HT-29 (cell line): Measurements from ENCODE around the gene H2AZ2. TPM values are rescaled to one million over a fixed set of nuclear protein-coding genes. Genes with fewer than 3 reads are reported as not detected.
"Not testable (repeated sequence)": the region's sequence is repeated elsewhere in the genome, so short reads cannot be mapped to it uniquely, and the experiment has no call there.

Experiments used
- DNase-seq: peaks from one replicate; pipeline ENCODE4 v3.0.0-alpha.2; 2015; ENCODE audit warnings: low spot score
- total RNA-seq: library from RNA; depleted of rRNA; stranded (reverse); fragments of >200 nt; shearing (Covaris generic); gene quantifications from 2 replicates; pipeline ENCODE4 v1.2.3, GENCODE V29; 2014

The H2AZ2 gene
- total RNA-seq, 1 experiment from 2014 or later: 503 TPM

DNA sequence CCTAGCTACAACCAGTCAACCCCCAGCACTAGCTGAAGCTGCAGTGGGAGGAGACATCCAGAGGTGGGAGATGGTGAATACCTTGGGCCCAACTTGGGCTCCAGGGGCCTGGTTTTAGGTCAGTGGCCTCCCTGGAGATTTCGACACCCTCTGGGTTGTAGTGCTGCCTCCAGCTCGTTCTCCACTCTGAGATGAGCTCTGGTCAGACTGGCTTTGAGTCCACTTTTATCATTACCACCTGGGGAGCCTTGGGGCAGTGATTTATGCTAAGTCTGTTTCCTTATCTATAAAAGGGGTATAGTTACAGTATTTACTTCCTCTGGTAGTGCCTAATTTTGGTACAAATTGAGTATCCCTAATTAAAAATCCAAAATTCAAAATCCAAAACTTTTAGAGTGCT lies 28.6 kb downstream of the H2AZ2 start:
- no peak for DNase-seq

GRCh38 chr7:44814919-44815318 lies 33.0 kb downstream of the H2AZ2 start:
- DNase-seq: no peak

DNA sequence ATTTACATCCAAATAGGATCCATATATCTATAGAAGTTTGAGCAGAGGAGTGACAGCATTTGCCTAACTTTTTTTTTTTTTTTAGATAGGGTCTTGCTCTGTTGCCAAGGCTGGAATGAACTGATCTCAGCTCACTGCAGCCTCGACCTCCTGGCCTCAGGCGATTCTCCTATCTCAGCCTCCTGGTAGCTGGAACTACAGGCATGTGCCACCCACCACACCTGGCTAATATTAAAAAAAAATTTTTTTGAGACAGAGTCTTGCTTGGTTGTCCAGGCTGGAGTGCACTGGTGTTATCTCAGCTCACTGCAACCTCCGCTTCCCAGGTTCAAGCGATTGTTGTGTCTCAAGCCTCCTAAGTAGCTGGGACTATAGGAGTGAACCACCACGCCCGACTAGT lies 36.3 kb downstream of the H2AZ2 start:
- no peak for DNase-seq

- DNase-seq: no peak
Measured at GRCh38 chr7:44811093-44811492, 36.8 kb downstream of the H2AZ2 start.

- DNase-seq: no peak
Measured at GRCh38 chr7:44808914-44809393, 38.9 kb downstream of the H2AZ2 start.

DNA sequence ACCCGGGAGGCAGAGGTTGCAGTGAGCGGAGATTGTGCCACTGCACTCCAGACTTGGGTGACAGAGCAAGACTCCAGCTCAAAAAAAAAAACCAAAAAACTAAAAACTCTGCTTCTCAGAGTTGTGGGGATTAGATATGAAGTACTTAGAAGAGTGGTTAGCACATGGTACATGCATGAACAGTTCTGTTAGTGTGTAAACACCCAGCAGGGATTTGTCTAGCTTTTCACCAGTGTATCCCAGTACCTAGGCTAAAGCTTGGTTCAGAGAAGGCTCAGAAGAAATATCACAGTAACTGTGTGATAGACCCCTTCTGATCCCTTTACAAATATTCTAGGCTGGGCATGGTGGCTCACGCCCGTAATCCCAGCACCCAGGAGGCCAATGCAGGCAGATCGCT lies 41.9 kb downstream of the H2AZ2 start:
- no peak for DNase-seq

- not testable (repeated sequence) for DNase-seq
Measured at GRCh38 chr7:44803828-44804519, 43.9 kb downstream of the H2AZ2 start.

- DNase-seq: no peak
Measured at GRCh38 chr7:44802418-44803025, 45.4 kb downstream of the H2AZ2 start.

DNA sequence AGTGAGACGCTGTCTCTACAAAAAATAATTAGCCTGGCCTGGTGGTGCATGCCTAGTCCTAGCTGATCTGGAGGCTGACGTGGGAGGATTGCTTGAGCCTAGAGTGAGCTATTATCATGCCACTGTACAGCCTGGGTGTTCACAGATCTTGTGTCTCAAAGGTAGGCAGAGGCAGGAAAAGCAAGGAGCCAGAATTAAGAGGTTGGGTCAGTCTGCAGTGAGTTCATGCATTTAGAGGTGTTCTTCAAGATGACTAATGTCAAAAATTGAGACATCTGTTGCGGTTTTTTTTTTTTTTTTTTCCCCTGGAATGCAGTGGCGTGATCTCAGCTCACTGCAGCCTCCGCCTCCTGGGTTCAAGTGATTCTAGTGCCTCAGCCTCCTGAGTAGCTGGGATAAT lies 46.0 kb downstream of the H2AZ2 start:
- no peak for DNase-seq

DNA sequence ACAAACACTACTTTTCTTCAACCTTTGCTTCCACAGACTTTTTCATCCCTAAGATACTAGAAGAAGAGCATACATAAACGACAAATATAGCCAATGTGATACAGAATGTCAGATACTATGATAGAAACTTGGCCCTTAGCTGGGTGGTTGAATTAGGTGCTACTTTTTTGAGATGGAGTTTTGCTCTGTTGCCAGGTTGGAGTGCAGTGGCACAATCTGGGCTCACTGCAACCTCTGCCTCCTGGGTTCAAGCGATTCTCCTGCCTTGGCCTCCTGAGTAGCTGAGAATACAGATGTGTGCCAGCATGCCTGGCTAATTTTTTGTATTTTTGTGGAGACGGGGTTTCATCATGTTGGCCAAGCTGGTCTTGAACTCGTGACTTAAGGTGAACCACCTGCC lies 47.9 kb downstream of the H2AZ2 start:
- DNase-seq: no peak

GRCh38 chr7:44798649-44799305 lies 49.1 kb downstream of the H2AZ2 start:
- no peak for DNase-seq

- DNase-seq: peak; percentile 93
Measured at GRCh38 chr7:44797329-44798258, 50.3 kb downstream of the H2AZ2 start.

GRCh38 chr7:44796504-44797328 lies 51.2 kb downstream of the H2AZ2 start, which contains the start of gene PPIA:
PPIA (plus strand) TSS chr7:44796681; CDS start chr7:44796725, 44 bp downstream.
- DNase-seq: peak; percentile 99

- peak; percentile 86 for DNase-seq
Measured at GRCh38 chr7:44796034-44796503, 51.8 kb downstream of the H2AZ2 start.

DNA sequence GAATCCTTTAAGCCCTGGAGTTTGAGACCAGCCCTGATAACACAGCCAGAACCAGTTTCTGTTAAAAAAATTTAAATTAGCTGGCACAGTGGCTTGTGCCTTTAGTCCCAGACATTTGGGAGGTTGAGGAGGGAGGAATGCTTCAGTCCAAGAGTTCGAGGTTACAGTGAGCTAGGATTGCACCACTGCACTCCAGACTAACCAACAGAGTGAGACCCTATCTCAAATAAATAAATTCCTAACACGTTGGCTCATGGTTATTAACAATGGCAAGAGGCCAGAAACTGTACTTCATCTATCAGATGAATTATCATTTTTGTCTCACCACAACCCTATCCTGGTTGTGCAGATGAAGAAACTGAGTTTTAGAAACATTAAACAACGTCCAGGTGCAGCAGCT lies 53.6 kb downstream of the H2AZ2 start:
- no peak for DNase-seq

DNA sequence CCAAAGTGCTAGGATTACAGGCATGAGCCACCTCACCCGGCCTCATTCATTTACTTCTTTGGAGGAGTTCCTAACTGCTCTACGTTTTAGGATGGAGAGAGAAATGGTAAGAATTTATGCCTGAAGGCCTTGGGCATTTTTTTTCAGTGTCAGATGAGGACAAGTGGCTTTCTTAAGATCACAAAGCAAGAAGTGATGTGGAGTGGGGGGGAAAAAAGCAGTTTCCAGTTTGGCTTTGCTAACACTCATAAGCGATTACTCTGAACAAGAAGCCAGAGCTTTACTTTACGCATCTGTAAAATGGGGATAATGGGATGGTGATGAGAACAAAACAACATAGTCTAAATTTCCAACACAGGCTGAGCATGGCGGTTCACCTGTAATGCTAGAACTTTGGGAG lies 54.0 kb downstream of the H2AZ2 start:
- no peak for DNase-seq

- no peak for DNase-seq
Measured at GRCh38 chr7:44791278-44792219, 56.3 kb downstream of the H2AZ2 start.

GRCh38 chr7:44789990-44790389 lies 57.9 kb downstream of the H2AZ2 start:
- DNase-seq: no peak

DNA sequence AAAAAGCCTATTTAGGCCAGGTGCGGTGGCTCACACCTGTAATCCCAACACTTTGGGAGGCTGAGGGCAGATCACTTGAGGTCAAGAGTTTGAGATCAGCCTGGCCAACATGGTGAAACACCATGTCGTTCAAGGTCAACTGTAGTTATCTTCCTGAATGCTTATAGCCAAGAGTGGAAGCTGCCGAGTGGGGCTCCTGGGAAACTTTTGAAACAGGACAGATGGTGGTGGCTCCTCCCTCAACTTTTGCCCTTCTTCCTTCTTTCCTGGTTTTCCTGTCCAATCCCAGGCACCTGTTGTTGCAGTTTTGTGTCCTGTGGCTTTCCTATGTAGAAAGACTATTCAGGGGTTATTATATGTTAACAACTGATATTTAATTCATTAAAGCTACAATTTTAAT lies 60.1 kb downstream of the H2AZ2 start:
- no peak for DNase-seq
